ENCODE measurements around the gene SPG7.
A peak's percentile ranks its signal among the peaks of the same experiment; 100 is the strongest.

The SPG7 gene

GRCh38 chr16:89602273-89602951 is 94.2 kb downstream of the SPG7 start:
- DNase-seq = peak; percentile 74

- no peak for DNase-seq
These were observed 94.9 kb downstream of the SPG7 start for GRCh38 chr16:89602952-89603590.

- DNase-seq = no peak
These were observed 96.6 kb downstream of the SPG7 start for GRCh38 chr16:89604764-89605163.

GRCh38 chr16:89605186-89605970 is 97.2 kb downstream of the SPG7 start:
- no peak for DNase-seq

- no peak for DNase-seq
These were observed 97.8 kb downstream of the SPG7 start for GRCh38 chr16:89606006-89606405.
